ENCODE results near the gene SYNJ2. TPM values are rescaled to one million over a fixed set of nuclear protein-coding genes. Genes with fewer than 3 reads are reported as not detected.
A peak's percentile ranks its signal among the peaks of the same experiment; 100 is the strongest.

SYNJ2 gene
- total RNA-seq, 2 experiments from 2014 or later = 42.4 to 42.7 TPM

GRCh38 chr6:158056804-158057203 is 75.1 kb downstream of the SYNJ2 start:
- peaks cover 17% of the 10 kb centered on the region for H3K36me3 Mint-ChIP-seq (ENCODE audit: low read depth)
- peaks cover 54% of the 10 kb centered on the region for H3K4me1 Mint-ChIP-seq (ENCODE audit: low read depth)
- H3K4me3 Mint-ChIP-seq = no peak overlapping the region
- no peaks in the 10 kb centered on the region for H3K27me3 Mint-ChIP-seq (ENCODE audit: low read depth)
- DNase-seq = no peak
- CTCF ChIA-PET = interaction anchor here (0.6 to 2.2 kb wide), 8 partner anchors 14 to 672 kb away, joined by 3 to 12 read pairs (median 4); no protein-coding TSS in a partner anchor
- no peaks in the 10 kb centered on the region for H3K9me3 Mint-ChIP-seq
- intact Hi-C loops (cut with micrococcal nuclease) = loop anchor here (1.0 to 5.0 kb wide), 5 partner anchors 10 to 295 kb away; no protein-coding TSS in a partner anchor
- H3K27ac Mint-ChIP-seq = peak overlapping the region; percentile 26

GRCh38 chr6:158057213-158057987 is 75.7 kb downstream of the SYNJ2 start:
- H3K4me1 Mint-ChIP-seq (ENCODE audit: low read depth) = peaks cover 54% of the 10 kb centered on the region
- no peaks in the 10 kb centered on the region for H3K9me3 Mint-ChIP-seq
- H3K36me3 Mint-ChIP-seq (ENCODE audit: low read depth) = peaks cover 22% of the 10 kb centered on the region
- CTCF ChIA-PET = interaction anchor here (0.6 to 2.2 kb wide), 9 partner anchors 13 to 673 kb away, joined by 3 to 12 read pairs (median 4); no protein-coding TSS in a partner anchor
- H3K4me3 Mint-ChIP-seq = no peak overlapping the region
- H3K27me3 Mint-ChIP-seq (ENCODE audit: low read depth) = no peaks in the 10 kb centered on the region
- peak overlapping the region; percentile 25 for H3K27ac Mint-ChIP-seq
- intact Hi-C loops (cut with micrococcal nuclease) = loop anchor here (1.0 to 5.0 kb wide), 5 partner anchors 10 to 295 kb away; no protein-coding TSS in a partner anchor
- DNase-seq = peak; percentile 77

GRCh38 chr6:158058171-158058651 is 76.5 kb downstream of the SYNJ2 start:
- peaks cover 49% of the 10 kb centered on the region for H3K4me1 Mint-ChIP-seq (ENCODE audit: low read depth)

GRCh38 chr6:158059108-158059507 is 77.4 kb downstream of the SYNJ2 start:
- CTCF ChIA-PET = interaction anchor here (1.4 to 2.0 kb wide), 2 partner anchors 33 to 723 kb away, joined by 4 to 10 read pairs; no protein-coding TSS in a partner anchor
- Mint-ChIP-seq H3K27me3 (ENCODE audit: low read depth) (no peaks in the 10 kb centered on the region), H3K36me3 (ENCODE audit: low read depth) (peaks cover 22% of the 10 kb centered on the region), H3K9me3 (no peaks in the 10 kb centered on the region), H3K27ac (no peak overlapping the region), H3K4me3 (no peak overlapping the region), H3K4me1 (ENCODE audit: low read depth) (peaks cover 46% of the 10 kb centered on the region)
- no peak for DNase-seq
- intact Hi-C loops (cut with micrococcal nuclease) = loop anchor here (5.0 kb wide), 1 partner anchor 297 kb away; no protein-coding TSS in a partner anchor

More at GRCh38 chr6:158058171-158058651, 76.5 kb downstream of the SYNJ2 start:
- Mint-ChIP-seq H3K27me3 (ENCODE audit: low read depth) (no peaks in the 10 kb centered on the region), H3K27ac (peak overlapping the region; percentile 70), H3K4me3 (no peak overlapping the region), H3K9me3 (no peaks in the 10 kb centered on the region), H3K36me3 (ENCODE audit: low read depth) (peaks cover 23% of the 10 kb centered on the region)
- DNase-seq = peak; percentile 21
- intact Hi-C loops (cut with micrococcal nuclease) = loop anchor here (5.0 kb wide), 1 partner anchor 296 kb away; no protein-coding TSS in a partner anchor
- CTCF ChIA-PET = interaction anchor here (1.4 to 2.2 kb wide), 4 partner anchors 12 to 723 kb away, joined by 4 to 12 read pairs (median 8); no protein-coding TSS in a partner anchor

GRCh38 chr6:158060455-158061360 is 79.0 kb downstream of the SYNJ2 start:
- Mint-ChIP-seq H3K9me3 (no peaks in the 10 kb centered on the region), H3K4me1 (ENCODE audit: low read depth) (peaks cover 44% of the 10 kb centered on the region), H3K36me3 (ENCODE audit: low read depth) (peaks cover 24% of the 10 kb centered on the region), H3K4me3 (no peak overlapping the region), H3K27me3 (ENCODE audit: low read depth) (no peaks in the 10 kb centered on the region), H3K27ac (no peak overlapping the region)
- intact Hi-C loops (cut with micrococcal nuclease) = no loop called here
- no peak for DNase-seq
- CTCF ChIA-PET = interaction anchor here (0.6 kb wide), 1 partner anchor 35 kb away, joined by 3 read pairs; no protein-coding TSS in a partner anchor

- Mint-ChIP-seq H3K27me3 (ENCODE audit: low read depth) (no peaks in the 10 kb centered on the region), H3K9me3 (no peaks in the 10 kb centered on the region), H3K27ac (no peak overlapping the region), H3K4me1 (ENCODE audit: low read depth) (peaks cover 38% of the 10 kb centered on the region), H3K4me3 (no peak overlapping the region), H3K36me3 (ENCODE audit: low read depth) (peaks cover 23% of the 10 kb centered on the region)
- no peak for DNase-seq
- intact Hi-C loops (cut with micrococcal nuclease) = no loop called here
- CTCF ChIA-PET = interaction anchor here (3.3 kb wide), 1 partner anchor 10 kb away, joined by 19 read pairs; no protein-coding TSS in a partner anchor
Observed at GRCh38 chr6:158061361-158061708, 79.7 kb downstream of the SYNJ2 start.

- Mint-ChIP-seq H3K27me3 (ENCODE audit: low read depth) (no peaks in the 10 kb centered on the region), H3K27ac (no peak overlapping the region), H3K36me3 (ENCODE audit: low read depth) (peaks cover 23% of the 10 kb centered on the region), H3K9me3 (no peaks in the 10 kb centered on the region), H3K4me1 (ENCODE audit: low read depth) (peaks cover 33% of the 10 kb centered on the region), H3K4me3 (no peak overlapping the region)
- CTCF ChIA-PET = interaction anchor here (1.1 to 3.3 kb wide), 2 partner anchors 8 to 10 kb away, joined by 3 to 19 read pairs; no protein-coding TSS in a partner anchor
- no peak for DNase-seq
- intact Hi-C loops (cut with micrococcal nuclease) = no loop called here
Observed at GRCh38 chr6:158061709-158062461, 80.2 kb downstream of the SYNJ2 start.

GRCh38 chr6:158063736-158064135 is 82.1 kb downstream of the SYNJ2 start:
- H3K27me3 Mint-ChIP-seq (ENCODE audit: low read depth) = no peaks in the 10 kb centered on the region
- H3K36me3 Mint-ChIP-seq (ENCODE audit: low read depth) = peaks cover 14% of the 10 kb centered on the region
- H3K27ac Mint-ChIP-seq = no peak overlapping the region
- H3K4me1 Mint-ChIP-seq (ENCODE audit: low read depth) = peaks cover 21% of the 10 kb centered on the region
- intact Hi-C loops (cut with micrococcal nuclease) = no loop called here
- DNase-seq = no peak
- CTCF ChIA-PET = interaction anchor here (0.8 to 3.3 kb wide), 2 partner anchors 8 to 85 kb away, joined by 3 to 19 read pairs; no protein-coding TSS in a partner anchor
- no peaks in the 10 kb centered on the region for H3K9me3 Mint-ChIP-seq
- no peak overlapping the region for H3K4me3 Mint-ChIP-seq

GRCh38 chr6:158064725-158065251 is 83.1 kb downstream of the SYNJ2 start:
- intact Hi-C loops (cut with micrococcal nuclease) = no loop called here
- Mint-ChIP-seq H3K36me3 (ENCODE audit: low read depth) (peaks cover 15% of the 10 kb centered on the region), H3K27me3 (ENCODE audit: low read depth) (no peaks in the 10 kb centered on the region), H3K9me3 (no peaks in the 10 kb centered on the region), H3K27ac (no peak overlapping the region), H3K4me3 (no peak overlapping the region), H3K4me1 (ENCODE audit: low read depth) (peaks cover 23% of the 10 kb centered on the region)
- CTCF ChIA-PET = interaction anchor here (1.4 kb wide), 1 partner anchor 38 kb away, joined by 4 read pairs; no protein-coding TSS in a partner anchor
- DNase-seq = no peak

- CTCF ChIA-PET = interaction anchor here (0.7 to 1.4 kb wide), 2 partner anchors 40 to 58 kb away, joined by 3 to 4 read pairs; no protein-coding TSS in a partner anchor
- Mint-ChIP-seq H3K4me1 (ENCODE audit: low read depth) (peaks cover 21% of the 10 kb centered on the region), H3K9me3 (no peaks in the 10 kb centered on the region), H3K27me3 (ENCODE audit: low read depth) (no peaks in the 10 kb centered on the region), H3K27ac (no peak overlapping the region), H3K4me3 (no peak overlapping the region), H3K36me3 (ENCODE audit: low read depth) (peaks cover 23% of the 10 kb centered on the region)
- intact Hi-C loops (cut with micrococcal nuclease) = no loop called here
- DNase-seq = no peak
Observed at GRCh38 chr6:158066136-158066781, 84.6 kb downstream of the SYNJ2 start.

Measured in activated naive CD4-positive, alpha-beta T cell treated with anti-CD3 and anti-CD28 coated beads for 36 hours (primary cell).